Naive thymus-derived CD8-positive, alpha-beta T cell (primary cell): ENCODE data around the gene CTRL. TPM values are rescaled to one million over a fixed set of nuclear protein-coding genes. Genes with fewer than 3 reads are reported as not detected.

Source experiments
- ATAC-seq, 2 donors: fragments of 150-1000 bp; cut with Tn5 transposase in 1 of 2; sonication (Bioruptor Pico), chemical (Tn5 transposase) in 1 of 2; 1 replicate in 1 of 2; 2 replicates in 1 of 2; pipeline ENCODE4 v1.10.0; 2021; ENCODE audit warnings: mild to moderate bottlenecking in 2 of 2, moderate library complexity in 2 of 2
- POLR2A ChIA-PET: fragments of 350-600 bp; sonication (Branson Sonifier 250); formaldehyde crosslinking; loops from one replicate; lab custom pipeline; 2021; ENCODE audit warnings: antibody characterized with exemption; lab: Charles Lee
- DNase-seq, 10 donors: peaks; one replicate each; pipeline versions ENCODE4 v3.0.0 to v3.0.0-alpha.2; 2020 to 2022
- H3K27ac Mint-ChIP-seq, 10 donors: one replicate each; pipeline ENCODE4 v1.8.0; 2020 to 2022; ENCODE audit warnings: mild to moderate bottlenecking in 10 of 10, mixed read lengths in 10 of 10, moderate library complexity in 4 of 10, inconsistent platforms in 1 of 10
- H3K27me3 Mint-ChIP-seq, 5 donors: one replicate each; pipeline ENCODE4 v1.8.0; 2021 to 2022; ENCODE audit warnings: mixed read lengths in 5 of 5
- H3K36me3 Mint-ChIP-seq, 3 donors: one replicate each; pipeline ENCODE4 v1.8.0; 2020 to 2022; ENCODE audit warnings: mixed read lengths in 3 of 3, mild to moderate bottlenecking in 2 of 3, inconsistent platforms in 1 of 3
- H3K4me1 Mint-ChIP-seq, 4 donors: one replicate each; pipeline ENCODE4 v1.8.0; 2021 to 2022; ENCODE audit warnings: mixed read lengths in 4 of 4
- H3K4me3 Mint-ChIP-seq, 10 donors: one replicate each; pipeline ENCODE4 v1.8.0; 2020 to 2022; ENCODE audit warnings: mild to moderate bottlenecking in 10 of 10, mixed read lengths in 10 of 10, moderate library complexity in 6 of 10, inconsistent platforms in 1 of 10
- H3K9me3 Mint-ChIP-seq, 9 donors: one replicate each; pipeline ENCODE4 v1.8.0; 2020 to 2022; ENCODE audit warnings: mixed read lengths in 9 of 9, mild to moderate bottlenecking in 3 of 9, inconsistent platforms in 1 of 9, moderate library complexity in 1 of 9
- polyA plus RNA-seq, 3 donors: library from polyadenylated mRNA; unstranded; fragments of 300-500 nt; fragmentation: Illumina TruSeq; gene quantifications; one replicate each; pipeline ENCODE4 v1.2.3, GENCODE V29; 2021
- total RNA-seq, 8 experiments: library from RNA in 2 of 8; stranded (reverse) in 2 of 8; gene quantifications; one replicate each; pipeline ENCODE4 v1.2.3 and lab custom pipeline; 2021 to 2026

CTRL gene
- total and polyA plus RNA-seq, 5 experiments from 2014 or later: 2.2 to 12.6 (median 2.8) TPM

GRCh38 chr16:67957622-67958021 is 26.0 kb upstream of the CTRL start:
- POLR2A ChIA-PET: interaction anchor here (0.6 kb wide), 1 partner anchor 124 kb away, joined by 3 read pairs; no protein-coding TSS in a partner anchor
- no peak for ATAC-seq
- H3K36me3 Mint-ChIP-seq: peaks cover 0 to 10% (median 1%) of the 10 kb centered on the region in 3 donors
- no peaks in the 10 kb centered on the region for H3K9me3 Mint-ChIP-seq
- DNase-seq: no peak
- peaks cover 0 to 3% (median 0%) of the 10 kb centered on the region in 4 donors for H3K4me1 Mint-ChIP-seq
- no peak overlapping the region for H3K27ac Mint-ChIP-seq
- H3K27me3 Mint-ChIP-seq: no peaks in the 10 kb centered on the region
- no peak overlapping the region for H3K4me3 Mint-ChIP-seq

GRCh38 chr16:67954421-67955196 is 22.9 kb upstream of the CTRL start:
- Mint-ChIP-seq H3K27me3 (no peaks in the 10 kb centered on the region), H3K4me1 (peaks cover 0 to 1% (median 0%) of the 10 kb centered on the region in 4 donors), H3K36me3 (peaks cover 0 to 8% (median 0%) of the 10 kb centered on the region in 3 donors), H3K4me3 (no peak overlapping the region), H3K9me3 (no peaks in the 10 kb centered on the region), H3K27ac (no peak overlapping the region)
- DNase-seq (no peak), ATAC-seq (no peak)
- POLR2A ChIA-PET: no interaction called here

- POLR2A ChIA-PET: interaction anchor here (0.5 to 1.1 kb wide), 3 partner anchors 12 to 319 kb away, joined by 3 to 6 read pairs (median 3); no protein-coding TSS in a partner anchor
- Mint-ChIP-seq H3K27ac (no peak overlapping the region), H3K27me3 (no peaks in the 10 kb centered on the region), H3K4me3 (no peak overlapping the region), H3K36me3 (peaks cover 0 to 8% (median 0%) of the 10 kb centered on the region in 3 donors), H3K9me3 (no peaks in the 10 kb centered on the region), H3K4me1 (peaks cover 0 to 1% (median 0%) of the 10 kb centered on the region in 4 donors)
- ATAC-seq: no peak
- no peak for DNase-seq
These were observed 22.1 kb upstream of the CTRL start for GRCh38 chr16:67953641-67954375.

- Mint-ChIP-seq H3K4me1 (peaks cover 0 to 2% (median under 1%) of the 10 kb centered on the region in 4 donors), H3K36me3 (peaks cover 0 to 4% (median 0%) of the 10 kb centered on the region in 3 donors), H3K9me3 (no peaks in the 10 kb centered on the region), H3K4me3 (no peak overlapping the region), H3K27ac (peak overlapping the region in 1 of 10 donors; percentile 53), H3K27me3 (no peaks in the 10 kb centered on the region)
- no peak for DNase-seq
- POLR2A ChIA-PET: interaction anchor here (1.3 kb wide), 1 partner anchor 12 kb away, joined by 5 read pairs; no protein-coding TSS in a partner anchor
- ATAC-seq: no peak
These were observed 19.8 kb upstream of the CTRL start for GRCh38 chr16:67951485-67951884.

GRCh38 chr16:67950335-67950843 is 18.7 kb upstream of the CTRL start:
- Mint-ChIP-seq H3K27ac (no peak overlapping the region), H3K4me3 (no peak overlapping the region), H3K27me3 (no peaks in the 10 kb centered on the region), H3K4me1 (peaks cover 0 to 4% (median 1%) of the 10 kb centered on the region in 4 donors), H3K36me3 (peaks cover 0 to 4% (median 0%) of the 10 kb centered on the region in 3 donors), H3K9me3 (no peaks in the 10 kb centered on the region)
- ATAC-seq (no peak), DNase-seq (no peak)
- POLR2A ChIA-PET: interaction anchor here (0.5 to 1.8 kb wide), 4 partner anchors 10 to 97 kb away, joined by 3 to 7 read pairs (median 5); partner anchors contain the start of gene PSMB10

GRCh38 chr16:67949645-67950044 is 18.0 kb upstream of the CTRL start:
- ATAC-seq: no peak

GRCh38 chr16:67948015-67948414 is 16.4 kb upstream of the CTRL start:
- Mint-ChIP-seq H3K4me1 (peaks cover 0 to 6% (median 2%) of the 10 kb centered on the region in 4 donors), H3K9me3 (no peaks in the 10 kb centered on the region), H3K27me3 (no peaks in the 10 kb centered on the region), H3K27ac (peak overlapping the region in 1 of 10 donors; percentile 16), H3K4me3 (no peak overlapping the region), H3K36me3 (peaks cover 0 to 7% (median 0%) of the 10 kb centered on the region in 3 donors)
- DNase-seq (no peak), ATAC-seq (no peak)
- POLR2A ChIA-PET: interaction anchor here (0.6 to 1.1 kb wide), 4 partner anchors 11 to 129 kb away, joined by 3 to 4 read pairs (median 3); partner anchors contain the start of gene PSMB10

More at GRCh38 chr16:67949645-67950044, 18.0 kb upstream of the CTRL start:
- Mint-ChIP-seq H3K27ac (no peak overlapping the region), H3K27me3 (no peaks in the 10 kb centered on the region), H3K4me3 (no peak overlapping the region), H3K36me3 (peaks cover 0 to 4% (median 0%) of the 10 kb centered on the region in 3 donors), H3K9me3 (no peaks in the 10 kb centered on the region), H3K4me1 (peaks cover 0 to 4% (median 1%) of the 10 kb centered on the region in 4 donors)
- DNase-seq: no peak
- POLR2A ChIA-PET: interaction anchor here (0.5 to 1.8 kb wide), 3 partner anchors 9 to 98 kb away, joined by 4 to 7 read pairs (median 6); partner anchors contain the start of gene PSMB10

- no peaks in the 10 kb centered on the region for H3K27me3 Mint-ChIP-seq
- H3K4me3 Mint-ChIP-seq: no peak overlapping the region
- no peaks in the 10 kb centered on the region for H3K9me3 Mint-ChIP-seq
- DNase-seq (no peak), ATAC-seq (no peak)
- peaks cover 0 to 7% (median 1%) of the 10 kb centered on the region in 3 donors for H3K36me3 Mint-ChIP-seq
- POLR2A ChIA-PET: interaction anchor here (0.8 to 1.1 kb wide), 4 partner anchors 10 to 93 kb away, joined by 3 read pairs; partner anchors contain the start of gene PSMB10
- peaks cover 2 to 8% (median 5%) of the 10 kb centered on the region in 4 donors for H3K4me1 Mint-ChIP-seq
- no peak overlapping the region for H3K27ac Mint-ChIP-seq
These were observed 15.4 kb upstream of the CTRL start for GRCh38 chr16:67946966-67947558.

- H3K36me3 Mint-ChIP-seq: peaks cover 0 to 3% (median 1%) of the 10 kb centered on the region in 3 donors
- DNase-seq (no peak), ATAC-seq (no peak)
- peak overlapping the region in 2 of 10 donors; percentile 13 to 43 for H3K27ac Mint-ChIP-seq
- H3K27me3 Mint-ChIP-seq: no peaks in the 10 kb centered on the region
- H3K4me3 Mint-ChIP-seq: no peak overlapping the region
- H3K4me1 Mint-ChIP-seq: peaks cover 9 to 16% (median 12%) of the 10 kb centered on the region in 4 donors
- no peaks in the 10 kb centered on the region for H3K9me3 Mint-ChIP-seq
- POLR2A ChIA-PET: interaction anchor here (0.9 to 1.1 kb wide), 2 partner anchors 10 to 18 kb away, joined by 3 to 4 read pairs; partner anchors contain the start of gene PSMB10
These were observed 14.5 kb upstream of the CTRL start for GRCh38 chr16:67946128-67946569.

GRCh38 chr16:67945392-67945933 is 13.8 kb upstream of the CTRL start:
- Mint-ChIP-seq H3K36me3 (peaks cover 0 to 3% (median 1%) of the 10 kb centered on the region in 3 donors), H3K4me3 (no peak overlapping the region), H3K9me3 (no peaks in the 10 kb centered on the region), H3K4me1 (peaks cover 11 to 17% (median 14%) of the 10 kb centered on the region in 4 donors), H3K27me3 (no peaks in the 10 kb centered on the region), H3K27ac (no peak overlapping the region)
- POLR2A ChIA-PET: interaction anchor here (0.7 to 0.9 kb wide), 2 partner anchors 9 to 72 kb away, joined by 3 to 4 read pairs; partner anchors contain the start of gene PSMB10
- no peak for DNase-seq
- ATAC-seq: no peak

- POLR2A ChIA-PET: interaction anchor here (0.7 to 1.2 kb wide), 3 partner anchors 9 to 71 kb away, joined by 3 to 4 read pairs (median 3); no protein-coding TSS in a partner anchor
- H3K36me3 Mint-ChIP-seq: peaks cover 0 to 3% (median 1%) of the 10 kb centered on the region in 3 donors
- ATAC-seq: no peak
- no peaks in the 10 kb centered on the region for H3K9me3 Mint-ChIP-seq
- no peak for DNase-seq
- no peaks in the 10 kb centered on the region for H3K27me3 Mint-ChIP-seq
- H3K4me3 Mint-ChIP-seq: no peak overlapping the region
- H3K27ac Mint-ChIP-seq: no peak overlapping the region
- peaks cover 14 to 24% (median 20%) of the 10 kb centered on the region in 4 donors for H3K4me1 Mint-ChIP-seq
These were observed 13.2 kb upstream of the CTRL start for GRCh38 chr16:67944690-67945391.
